COLO668 (cell line): ENCODE data around the gene BTAF1.

Experiments used
- DNase-seq: peaks from one replicate; lab custom pipeline; 2025; ENCODE audit not compliant: unreplicated experiment; lab: John Stamatoyannopoulos, UW

BTAF1 gene

GRCh38 chr10:91907914-91908336 lies 15.6 kb upstream of the BTAF1 start:
- no peak for DNase-seq

GRCh38 chr10:91908337-91909116 lies 15.0 kb upstream of the BTAF1 start:
- peak; percentile 82 for DNase-seq

DNA sequence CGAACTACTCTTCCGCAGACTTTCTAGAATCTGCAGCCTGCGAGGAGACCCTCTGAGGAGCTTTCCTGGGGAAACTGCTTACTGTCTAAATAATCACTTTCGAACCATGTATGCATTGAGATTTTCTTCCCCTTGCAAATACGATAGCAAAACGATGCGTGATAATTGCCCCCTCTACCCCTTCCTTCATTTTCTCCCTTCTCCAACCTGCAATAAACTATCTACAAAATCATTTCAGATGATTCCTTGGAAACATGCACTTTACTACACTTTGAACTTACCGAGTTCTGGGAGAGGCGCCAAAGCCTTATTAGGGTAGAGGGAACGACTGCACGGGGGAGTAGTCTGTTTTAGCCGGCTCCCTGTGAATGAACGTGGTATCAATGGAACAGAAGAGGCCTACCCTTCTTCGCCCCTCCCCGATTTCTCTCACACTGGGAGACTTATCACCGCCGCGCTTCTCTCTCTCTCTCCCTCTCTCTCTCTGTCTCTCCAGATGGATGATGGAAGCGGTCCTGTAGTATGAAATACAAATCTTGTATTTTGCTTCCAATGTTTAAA lies 14.4 kb upstream of the BTAF1 start, which contains the start of gene FGFBP3:
FGFBP3 (minus strand) TSS at position 370 of the 561 bp plus-strand sequence. CDS start 517 bp downstream, outside the sequence.
- peak; percentile 26 for DNase-seq

DNA sequence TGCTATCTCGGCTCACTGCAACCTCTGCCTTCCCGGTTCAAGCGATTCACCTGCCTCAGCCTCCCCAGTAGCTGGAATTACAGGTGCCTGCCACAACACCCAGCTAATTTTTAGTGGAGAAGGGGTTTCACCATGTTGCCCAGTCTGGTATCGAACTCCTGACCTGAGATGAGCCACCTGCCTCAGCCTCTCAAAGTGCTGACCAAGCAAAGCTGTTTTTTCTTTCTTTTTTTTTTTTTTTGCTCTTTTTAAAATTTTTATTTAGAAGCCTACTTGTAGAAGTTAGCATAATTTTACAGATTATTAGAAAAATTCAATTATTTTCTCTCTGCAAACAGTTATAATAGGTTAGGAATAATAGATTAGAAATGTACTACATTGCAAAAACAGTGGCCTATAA lies 13.1 kb upstream of the BTAF1 start:
- no peak for DNase-seq

- DNase-seq: no peak
Observed at GRCh38 chr10:91919651-91920050, 3.9 kb upstream of the BTAF1 start.

- no peak for DNase-seq
Observed at GRCh38 chr10:91924212-91925021, 847 bp downstream of the BTAF1 start.

DNA sequence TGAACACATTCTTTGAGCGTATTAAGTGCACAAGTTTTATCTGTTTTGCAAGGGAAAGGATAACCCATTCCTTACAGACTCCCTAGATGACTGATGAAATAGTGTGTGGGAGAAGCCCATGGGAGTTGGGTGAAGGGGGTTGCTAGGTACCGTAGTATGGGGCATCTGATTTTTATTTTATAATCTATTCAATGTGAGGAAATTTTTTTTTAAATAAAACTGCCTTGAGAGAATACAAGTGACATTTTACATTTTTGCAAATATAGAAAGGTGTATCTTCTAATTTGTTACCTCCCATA lies 1.4 kb downstream of the BTAF1 start:
- DNase-seq: no peak

DNA sequence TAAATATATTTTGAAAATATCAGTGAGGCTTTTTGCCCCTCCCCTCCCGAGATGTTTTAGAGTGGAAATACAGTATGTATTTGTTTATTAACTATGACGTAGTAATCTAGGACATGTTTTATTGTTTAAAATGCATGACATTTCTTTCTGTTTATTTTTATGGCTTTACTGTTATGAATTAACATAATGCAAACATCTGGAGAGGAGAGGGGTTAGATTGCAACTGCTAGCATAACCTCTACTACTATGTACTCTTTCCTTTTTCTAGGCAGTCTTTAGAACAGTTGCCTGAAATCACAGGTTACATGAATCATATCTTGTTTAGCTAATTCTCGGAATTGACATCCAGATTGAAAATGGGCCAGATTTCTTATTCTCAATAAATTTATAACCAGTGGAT lies 7.4 kb downstream of the BTAF1 start:
- DNase-seq: no peak

DNA sequence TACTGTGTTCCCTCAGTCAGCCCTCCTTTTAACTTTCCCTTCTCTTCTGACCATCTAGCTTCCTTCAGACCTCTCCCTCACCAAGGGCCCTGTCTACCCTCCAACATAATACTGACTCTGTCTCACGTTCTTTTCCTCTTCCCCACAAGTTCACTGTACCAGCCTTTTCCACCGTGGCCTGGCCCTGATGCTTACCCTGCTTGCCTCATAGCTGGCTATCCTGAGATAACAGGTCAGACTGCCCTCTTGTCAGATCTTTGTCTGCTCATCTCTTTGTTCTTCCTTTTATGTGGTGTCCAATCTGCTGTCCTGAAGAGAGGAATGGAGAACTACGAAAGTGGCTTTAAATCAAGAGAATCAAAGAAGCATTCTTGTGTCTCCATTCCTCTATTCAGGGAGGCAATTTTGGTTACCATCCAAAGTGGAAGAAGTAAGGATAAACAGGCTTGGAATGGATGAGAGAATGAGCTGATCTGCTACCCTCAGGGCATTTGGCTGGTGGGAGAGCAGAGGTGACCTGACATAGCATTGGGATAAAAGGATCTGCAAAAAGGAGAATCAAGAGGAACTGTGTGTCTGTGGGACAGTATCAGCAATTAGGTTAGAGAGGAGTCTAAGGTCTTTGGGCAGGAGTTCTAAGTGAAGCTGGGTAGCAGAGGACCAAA lies 8.1 kb downstream of the BTAF1 start:
- DNase-seq: no peak

GRCh38 chr10:91932737-91933136 lies 9.2 kb downstream of the BTAF1 start:
- no peak for DNase-seq

DNA sequence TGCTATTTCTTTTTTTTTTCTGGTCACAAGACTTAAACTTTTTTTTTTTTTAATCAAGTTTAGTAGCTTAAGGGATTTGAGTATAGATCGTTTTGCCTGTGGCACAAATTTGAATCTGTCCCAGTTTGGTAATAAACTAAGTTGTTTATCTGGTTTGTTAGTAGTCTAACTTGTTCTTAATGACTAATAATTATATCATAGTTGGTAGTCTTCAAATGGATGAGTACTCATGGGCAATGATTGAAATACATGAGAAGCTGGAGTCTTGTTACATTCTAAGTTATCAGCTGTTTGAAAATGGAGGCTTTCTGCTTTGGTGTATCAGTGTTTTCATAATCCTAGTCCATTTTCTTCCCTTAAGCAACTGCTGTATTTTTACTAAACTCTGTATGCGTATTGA lies 12.3 kb downstream of the BTAF1 start:
- no peak for DNase-seq

DNA sequence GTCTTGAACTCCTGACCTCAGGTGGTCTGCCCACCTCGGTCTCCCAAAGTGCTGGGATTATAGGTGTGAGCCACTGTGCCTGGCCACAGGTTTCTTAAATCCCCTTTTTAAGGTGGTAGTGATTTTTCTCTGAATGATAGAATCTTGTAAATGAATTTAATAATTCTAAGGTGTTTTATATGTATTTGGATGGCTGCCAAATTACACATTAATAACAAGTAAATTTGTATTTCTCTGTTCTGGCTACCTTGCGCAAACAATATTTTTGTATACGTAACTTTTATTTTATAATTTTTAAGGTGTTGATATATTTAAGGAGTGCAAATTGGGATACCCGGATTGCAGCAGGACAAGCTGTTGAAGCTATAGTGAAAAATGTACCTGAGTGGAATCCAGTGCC lies 16.1 kb downstream of the BTAF1 start:
- no peak for DNase-seq

DNA sequence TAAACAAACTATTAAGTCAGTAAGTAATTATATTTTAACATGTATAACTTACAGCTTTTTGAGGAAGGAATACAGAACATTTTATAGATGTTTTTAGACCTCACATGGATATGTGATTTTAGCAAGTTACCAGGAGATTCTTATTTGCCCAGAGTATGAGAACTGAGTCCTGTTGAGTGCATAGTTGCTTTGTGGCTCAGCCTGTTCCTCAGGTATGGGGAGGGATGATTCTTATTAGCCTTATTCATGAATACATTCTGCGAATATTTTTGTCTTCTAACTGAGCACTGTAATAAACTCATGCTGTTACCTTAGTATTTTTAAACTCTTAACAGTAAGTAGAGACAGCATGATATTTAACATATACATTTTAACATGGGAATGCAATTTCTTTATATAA lies 17.9 kb downstream of the BTAF1 start:
- no peak for DNase-seq

DNA sequence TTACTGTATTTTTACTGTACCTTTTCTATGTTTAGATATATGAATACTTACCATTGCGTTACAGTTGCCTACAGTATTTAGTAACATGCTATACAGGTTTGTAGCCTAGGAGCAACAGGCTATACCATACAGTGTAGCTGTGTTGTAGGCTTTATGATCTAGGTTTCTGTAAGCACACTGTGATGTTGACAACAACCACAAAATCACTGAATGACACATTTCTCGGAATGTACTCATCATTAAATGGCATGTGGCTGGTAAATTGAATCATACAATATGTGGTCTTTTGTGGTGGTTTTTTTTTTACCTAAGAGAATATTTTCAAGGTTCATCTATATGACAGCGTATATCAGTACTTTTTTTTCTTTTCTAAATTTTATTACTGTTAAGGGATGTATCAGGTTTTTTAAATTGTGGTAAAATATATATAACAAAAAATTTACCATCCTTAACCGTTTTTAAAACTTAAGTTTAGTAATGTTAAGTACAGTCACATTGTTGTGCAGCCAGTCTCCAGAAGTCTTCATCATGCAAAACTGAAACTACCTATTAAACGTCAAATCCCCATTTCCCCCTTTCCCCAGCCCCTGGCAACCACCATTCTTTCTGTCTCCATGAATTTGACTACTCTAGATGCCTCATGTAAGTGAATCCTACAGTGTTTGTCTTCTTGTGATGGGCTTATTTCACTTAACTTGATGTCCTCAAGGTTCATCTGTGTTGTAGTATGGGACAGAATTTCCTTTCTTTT lies 21.5 kb downstream of the BTAF1 start:
- no peak for DNase-seq

DNA sequence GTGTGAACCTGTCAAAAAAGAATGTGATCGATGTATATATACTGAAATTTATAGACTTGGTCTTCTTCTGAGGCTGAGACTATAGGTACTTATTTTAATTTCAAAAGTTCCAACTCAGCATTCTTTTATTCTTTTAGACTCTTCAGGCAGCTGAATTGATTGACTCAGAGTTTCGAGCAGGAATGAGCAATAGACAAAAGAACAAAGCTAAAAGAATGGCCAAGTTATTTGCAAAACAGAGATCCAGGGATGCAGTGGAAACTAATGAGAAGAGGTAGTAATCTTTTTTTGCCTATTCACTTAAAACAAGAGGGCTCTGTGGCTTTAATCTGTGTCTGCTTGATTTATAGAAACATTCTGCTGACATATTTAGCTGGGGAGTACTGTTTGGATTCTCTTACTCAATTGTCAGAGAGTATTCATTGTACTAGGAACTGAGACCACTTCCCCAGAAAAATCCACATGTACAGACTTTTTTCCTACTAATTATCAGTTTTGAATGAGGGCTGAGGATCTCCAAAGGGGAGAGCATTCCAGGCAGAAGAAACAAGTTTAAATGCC lies 30.1 kb downstream of the BTAF1 start:
- DNase-seq: no peak

GRCh38 chr10:91955114-91955513 lies 31.5 kb downstream of the BTAF1 start:
- no peak for DNase-seq

GRCh38 chr10:91957091-91957490 lies 33.5 kb downstream of the BTAF1 start:
- DNase-seq: no peak

- no peak for DNase-seq
Observed at GRCh38 chr10:91969297-91969696, 45.7 kb downstream of the BTAF1 start.

DNA sequence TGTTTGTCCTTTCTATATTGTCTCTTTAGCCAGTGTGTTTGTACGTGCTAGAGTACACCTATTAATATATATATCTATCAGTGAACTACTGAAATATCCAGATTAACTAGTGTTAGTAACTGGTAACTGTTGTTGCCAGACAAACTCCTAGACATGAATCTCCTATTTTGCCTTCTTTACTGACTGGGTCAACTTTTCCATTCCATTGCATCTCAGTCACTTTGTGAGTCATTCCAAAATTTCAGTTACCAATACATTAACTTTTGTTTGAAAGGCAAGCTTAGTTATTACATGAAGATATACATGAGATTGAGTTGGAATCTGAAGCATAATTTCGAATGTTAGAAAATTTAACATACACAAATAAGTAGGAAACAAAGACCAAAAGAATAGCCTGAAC lies 51.4 kb downstream of the BTAF1 start:
- DNase-seq: no peak

DNA sequence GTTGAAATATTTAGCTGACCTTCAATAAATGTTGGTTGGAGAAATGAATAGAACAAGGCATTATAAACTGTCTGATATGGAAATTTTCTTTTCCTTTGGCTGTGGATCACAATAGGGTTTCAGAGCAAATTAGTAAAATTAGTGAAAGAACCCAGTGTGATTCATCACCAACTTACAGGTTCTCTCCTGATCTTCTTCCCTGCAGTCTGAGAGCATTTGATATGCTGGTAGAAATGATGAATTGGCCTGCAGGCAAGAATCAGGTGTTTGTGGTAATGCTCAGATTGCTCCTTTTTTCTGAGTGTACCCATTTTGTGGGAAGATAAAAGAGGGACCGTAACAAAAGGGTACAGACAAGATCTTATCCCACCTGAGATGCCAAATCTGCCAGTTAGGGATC lies 51.9 kb downstream of the BTAF1 start:
- DNase-seq: no peak
